ENCODE measurements around the gene GPR158. TPM values are rescaled to one million over a fixed set of nuclear protein-coding genes. Genes with fewer than 3 reads are reported as not detected.

GPR158 gene
- total RNA-seq, 1 experiment from 2014 or later = 2.9 TPM

- Histone ChIP-seq H3K4me2 (ENCODE audit: low read length) (no peak overlapping the region), H4K20me1 (ENCODE audit: insufficient read depth) (no peaks in the 10 kb centered on the region), H2AFZ (ENCODE audit: low read depth, low read length, poor library complexity, severe bottlenecking) (no peak overlapping the region), H3K9me2 (ENCODE audit: insufficient read depth) (no peaks in the 10 kb centered on the region), H3K36me3 (ENCODE audit: control insufficient read depth in 1 of 2, insufficient read depth in 2 of 2, low read length in 2 of 2) (no peaks in the 10 kb centered on the region), H3K4me3 (replicated peaks in 1 of 2; ENCODE audit: low read depth in 1 of 2, low read length in 2 of 2) (no peak overlapping the region), H3K79me2 (ENCODE audit: insufficient read depth, low read length) (no peaks in the 10 kb centered on the region), H3K9ac (ENCODE audit: low read length) (no peak overlapping the region), H3K27ac (ENCODE audit: low read depth, low read length) (no peak overlapping the region), H3K9me3 (ENCODE audit: control insufficient read depth in 1 of 2, insufficient read depth in 1 of 2, low read depth in 1 of 2, low read length in 2 of 2) (no peaks in the 10 kb centered on the region), H3K27me3 (ENCODE audit: insufficient read depth, low read length) (no peaks in the 10 kb centered on the region), H3K4me1 (ENCODE audit: control insufficient read depth in 1 of 2, insufficient read depth in 2 of 2, low read length in 2 of 2) (no peaks in the 10 kb centered on the region)
- ChIA-PET RAD21 (ENCODE audit: low non-redundant PET in 1 of 2, low total read pairs in 2 of 2, uncharacterized antibody in 2 of 2, unreplicated experiment in 2 of 2) (no interaction called here), POLR2A (no interaction called here), CTCF (no interaction called here)
- intact Hi-C loops (cut with micrococcal nuclease) = no loop called here
- BruUV-seq (replicated peaks) = no TSS peak
- ATAC-seq (no peak), DNase-seq (ENCODE audit: low read depth, low spot score) (no peak)
- TF ChIP-seq POLR2A (IDR thresholded peaks at IDR 0.05; ENCODE audit: borderline replicate concordance, extremely low read depth, insufficient read depth, insufficient read length) = no peak
- no peak for TF ChIP-seq ZNF274 (IDR thresholded peaks at IDR 0.05; ENCODE audit: low read depth, low read length)
- TF ChIP-seq RAD21 (IDR thresholded peaks at IDR 0.05; ENCODE audit: low read depth) = no peak
- TF ChIP-seq SRF (IDR thresholded peaks at IDR 0.05; ENCODE audit: low read depth) = no peak
- TF ChIP-seq SP1 (IDR thresholded peaks at IDR 0.05; ENCODE audit: low read depth) = no peak
- no peak for TF ChIP-seq SIN3A (IDR thresholded peaks at IDR 0.05; ENCODE audit: low read depth)
- no peak for TF ChIP-seq EZH2 (IDR thresholded peaks at IDR 0.05)
- TF ChIP-seq REST (IDR thresholded peaks at IDR 0.05; ENCODE audit: low read depth) = no peak
- no peak for TF ChIP-seq ATF3 (IDR thresholded peaks at IDR 0.05)
- TF ChIP-seq ELF1 (IDR thresholded peaks at IDR 0.05; ENCODE audit: borderline replicate concordance, low read depth) = no peak
- TF ChIP-seq, protein P1, sequence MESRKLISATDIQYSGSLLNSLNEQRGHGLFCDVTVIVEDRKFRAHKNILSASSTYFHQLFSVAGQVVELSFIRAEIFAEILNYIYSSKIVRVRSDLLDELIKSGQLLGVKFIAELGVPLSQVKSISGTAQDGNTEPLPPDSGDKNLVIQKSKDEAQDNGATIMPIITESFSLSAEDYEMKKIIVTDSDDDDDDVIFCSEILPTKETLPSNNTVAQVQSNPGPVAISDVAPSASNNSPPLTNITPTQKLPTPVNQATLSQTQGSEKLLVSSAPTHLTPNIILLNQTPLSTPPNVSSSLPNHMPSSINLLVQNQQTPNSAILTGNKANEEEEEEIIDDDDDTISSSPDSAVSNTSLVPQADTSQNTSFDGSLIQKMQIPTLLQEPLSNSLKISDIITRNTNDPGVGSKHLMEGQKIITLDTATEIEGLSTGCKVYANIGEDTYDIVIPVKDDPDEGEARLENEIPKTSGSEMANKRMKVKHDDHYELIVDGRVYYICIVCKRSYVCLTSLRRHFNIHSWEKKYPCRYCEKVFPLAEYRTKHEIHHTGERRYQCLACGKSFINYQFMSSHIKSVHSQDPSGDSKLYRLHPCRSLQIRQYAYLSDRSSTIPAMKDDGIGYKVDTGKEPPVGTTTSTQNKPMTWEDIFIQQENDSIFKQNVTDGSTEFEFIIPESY (IDR thresholded peaks at IDR 0.05; ENCODE audit: extremely low read depth, insufficient replicate concordance, low read length) = no peak
- TF ChIP-seq JUND (IDR thresholded peaks at IDR 0.05) = no peak
- TF ChIP-seq CTCF (IDR thresholded peaks at IDR 0.05 in 2 of 3, conservative IDR thresholded peaks at IDR 0.05 in 1 of 3; ENCODE audit: borderline replicate concordance in 1 of 3, insufficient read depth in 1 of 3, low read depth in 2 of 3, low read length in 2 of 3) = no peak
- TF ChIP-seq, protein P2, sequence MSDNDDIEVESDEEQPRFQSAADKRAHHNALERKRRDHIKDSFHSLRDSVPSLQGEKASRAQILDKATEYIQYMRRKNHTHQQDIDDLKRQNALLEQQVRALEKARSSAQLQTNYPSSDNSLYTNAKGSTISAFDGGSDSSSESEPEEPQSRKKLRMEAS (IDR thresholded peaks at IDR 0.05) = no peak
- TF ChIP-seq CBX3 (IDR thresholded peaks at IDR 0.05; ENCODE audit: low read depth) = no peak
Measured at GRCh38 chr10:25159591-25159990, 15.2 kb upstream of the GPR158 start.
